Measurements from ENCODE around the gene GAMT.

Gene GAMT

GRCh38 chr19:1396768-1397679 lies 4.3 kb downstream of the GAMT start:
- Mint-ChIP-seq H3K9me3 (no peaks in the 10 kb centered on the region), H3K4me3 (no peak overlapping the region), H3K27me3 (no peaks in the 10 kb centered on the region), H3K36me3 (ENCODE audit: insufficient read depth) (peaks cover 20% of the 10 kb centered on the region), H3K27ac (peak overlapping the region in 1 of 2 donors; percentile 15), H3K4me1 (ENCODE audit: low read depth in 2 of 2) (peaks cover 0 to 5% of the 10 kb centered on the region in 2 donors)
- ATAC-seq (replicated peaks) (no peak), DNase-seq (no peak)

GRCh38 chr19:1396019-1396767 lies 5.1 kb downstream of the GAMT start:
- no peak overlapping the region for H3K4me3 Mint-ChIP-seq
- H3K27me3 Mint-ChIP-seq = no peaks in the 10 kb centered on the region
- ATAC-seq (replicated peaks) (no peak), DNase-seq (no peak)
- peaks cover 27% of the 10 kb centered on the region for H3K36me3 Mint-ChIP-seq (ENCODE audit: insufficient read depth)
- H3K4me1 Mint-ChIP-seq (ENCODE audit: low read depth in 2 of 2) = peaks cover 0 to 5% of the 10 kb centered on the region in 2 donors
- no peaks in the 10 kb centered on the region for H3K9me3 Mint-ChIP-seq
- peak overlapping the region in 1 of 2 donors; percentile 15 for H3K27ac Mint-ChIP-seq

DNA sequence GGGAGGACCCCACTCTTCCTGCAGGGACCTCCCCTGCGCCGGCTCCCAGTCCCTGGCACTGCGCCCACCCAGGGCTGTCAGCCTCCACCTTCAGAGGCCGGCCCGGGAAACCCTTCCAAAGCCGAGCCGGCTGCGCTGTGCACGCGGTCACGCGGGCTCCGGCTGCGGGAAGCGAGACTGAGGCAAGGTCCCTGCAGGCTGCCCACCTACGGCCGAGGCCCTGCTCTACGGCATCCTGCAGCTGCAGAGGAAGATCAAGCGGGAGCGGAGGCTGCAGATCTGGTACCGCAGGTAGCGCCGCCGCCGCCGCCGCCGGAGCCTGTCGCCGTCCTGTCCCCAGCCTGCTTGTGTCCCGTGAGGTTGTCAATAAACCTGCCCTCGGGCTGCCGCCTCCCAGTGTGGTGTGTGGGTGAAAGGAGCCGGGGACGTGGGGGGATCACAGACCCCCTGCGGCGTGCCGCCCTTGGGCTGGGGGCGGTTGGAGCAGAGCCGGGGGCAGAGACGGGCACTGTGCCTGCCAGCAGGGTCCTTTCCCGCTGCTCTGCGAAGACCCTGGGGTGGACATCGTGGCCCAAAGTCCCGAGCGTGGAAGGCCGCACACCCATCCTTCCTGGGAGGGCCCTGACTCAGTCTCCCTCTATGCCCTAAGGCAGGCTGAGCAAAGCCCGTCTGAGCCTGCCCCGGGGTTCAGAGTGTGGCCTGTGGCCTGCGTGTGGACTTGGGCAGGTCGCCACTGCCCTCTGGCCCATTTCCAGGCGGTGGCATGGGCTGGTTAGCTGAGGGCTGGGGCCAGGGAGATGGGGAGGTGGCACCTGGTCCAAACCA lies 5.9 kb downstream of the GAMT start:
- Mint-ChIP-seq H3K27me3 (no peaks in the 10 kb centered on the region), H3K4me3 (no peak overlapping the region), H3K9me3 (no peaks in the 10 kb centered on the region), H3K27ac (no peak overlapping the region), H3K36me3 (ENCODE audit: insufficient read depth) (peaks cover 32% of the 10 kb centered on the region), H3K4me1 (ENCODE audit: low read depth in 2 of 2) (peaks cover 0 to 6% of the 10 kb centered on the region in 2 donors)
- ATAC-seq (replicated peaks) = no peak
- no peak for DNase-seq

DNA sequence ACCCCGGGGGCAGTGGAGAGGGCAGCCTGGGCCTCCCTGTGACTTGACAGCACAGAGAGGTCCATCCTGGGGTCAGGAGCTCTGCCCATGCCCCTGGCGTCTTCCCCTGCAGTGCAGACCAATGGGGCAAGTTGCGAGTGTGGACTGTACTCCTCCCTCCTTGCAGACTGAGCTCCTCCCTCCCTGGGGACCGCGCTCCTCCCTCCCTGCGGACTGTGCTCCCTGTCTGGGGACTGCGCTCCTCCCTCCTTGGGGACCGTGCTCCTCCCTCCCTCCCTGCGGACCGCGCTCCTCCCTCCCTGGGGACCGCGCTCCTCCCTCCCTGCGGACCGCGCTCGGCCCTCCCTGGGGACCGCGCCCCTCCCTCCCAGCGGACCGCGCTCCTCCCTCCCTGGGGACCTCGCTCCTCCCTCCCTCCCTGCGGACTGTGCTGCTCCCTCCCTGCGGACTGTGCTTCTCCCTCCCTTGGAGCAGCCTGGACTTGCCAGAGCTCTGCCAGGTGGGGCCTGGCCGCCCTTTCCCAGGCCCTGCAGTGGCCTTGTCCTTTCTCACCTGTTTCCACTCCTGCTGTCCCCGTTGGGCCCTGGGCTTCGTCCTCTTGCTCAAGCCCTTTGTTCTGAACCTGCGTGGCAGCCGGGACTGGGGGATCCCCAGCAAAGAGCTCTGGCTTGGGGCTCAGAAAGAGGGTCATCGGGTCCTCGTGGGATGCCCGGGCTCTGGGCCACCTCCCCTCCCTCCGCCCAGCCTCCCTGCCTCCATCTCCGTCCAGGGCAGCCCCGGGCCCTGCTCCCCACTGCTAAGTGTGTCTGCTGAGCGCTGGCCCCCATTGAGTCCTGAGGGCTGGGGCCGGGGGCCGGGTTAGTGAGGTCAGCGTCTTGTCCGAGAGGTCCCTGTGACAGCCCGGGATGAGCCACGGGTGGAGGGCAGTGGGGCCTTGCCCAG lies 6.8 kb downstream of the GAMT start:
- Mint-ChIP-seq H3K36me3 (ENCODE audit: insufficient read depth) (peaks cover 37% of the 10 kb centered on the region), H3K9me3 (no peaks in the 10 kb centered on the region), H3K27me3 (no peaks in the 10 kb centered on the region), H3K27ac (no peak overlapping the region), H3K4me3 (no peak overlapping the region), H3K4me1 (ENCODE audit: low read depth in 2 of 2) (peaks cover 0 to 7% of the 10 kb centered on the region in 2 donors)
- no peak for DNase-seq
- no peak for ATAC-seq (replicated peaks)

DNA sequence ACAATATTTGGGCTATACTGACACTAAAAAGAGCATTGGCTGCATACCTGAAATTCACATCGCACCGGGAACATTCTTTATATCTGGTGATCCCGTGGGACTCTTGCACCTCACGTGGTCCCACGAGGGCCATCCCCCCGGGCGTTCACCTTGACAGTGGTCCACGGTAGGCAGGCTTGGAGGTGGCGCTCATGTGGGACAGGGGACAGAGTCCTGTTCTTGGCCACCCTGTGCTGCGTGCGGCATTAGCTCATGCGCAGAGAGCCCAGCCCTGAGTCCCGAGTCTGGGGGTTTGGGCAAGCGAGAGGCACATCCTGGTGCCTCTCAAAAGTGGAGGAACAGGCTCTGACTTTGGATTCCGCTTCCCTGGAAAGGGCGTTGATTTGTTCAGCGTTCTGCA lies 7.5 kb downstream of the GAMT start:
- no peak for DNase-seq
- ATAC-seq (replicated peaks) = no peak
- H3K9me3 Mint-ChIP-seq = no peaks in the 10 kb centered on the region
- no peak overlapping the region for H3K4me3 Mint-ChIP-seq
- H3K27me3 Mint-ChIP-seq = no peaks in the 10 kb centered on the region
- no peak overlapping the region for H3K27ac Mint-ChIP-seq
- peaks cover 40% of the 10 kb centered on the region for H3K36me3 Mint-ChIP-seq (ENCODE audit: insufficient read depth)
- H3K4me1 Mint-ChIP-seq (ENCODE audit: low read depth in 2 of 2) = peaks cover 0 to 7% of the 10 kb centered on the region in 2 donors

DNA sequence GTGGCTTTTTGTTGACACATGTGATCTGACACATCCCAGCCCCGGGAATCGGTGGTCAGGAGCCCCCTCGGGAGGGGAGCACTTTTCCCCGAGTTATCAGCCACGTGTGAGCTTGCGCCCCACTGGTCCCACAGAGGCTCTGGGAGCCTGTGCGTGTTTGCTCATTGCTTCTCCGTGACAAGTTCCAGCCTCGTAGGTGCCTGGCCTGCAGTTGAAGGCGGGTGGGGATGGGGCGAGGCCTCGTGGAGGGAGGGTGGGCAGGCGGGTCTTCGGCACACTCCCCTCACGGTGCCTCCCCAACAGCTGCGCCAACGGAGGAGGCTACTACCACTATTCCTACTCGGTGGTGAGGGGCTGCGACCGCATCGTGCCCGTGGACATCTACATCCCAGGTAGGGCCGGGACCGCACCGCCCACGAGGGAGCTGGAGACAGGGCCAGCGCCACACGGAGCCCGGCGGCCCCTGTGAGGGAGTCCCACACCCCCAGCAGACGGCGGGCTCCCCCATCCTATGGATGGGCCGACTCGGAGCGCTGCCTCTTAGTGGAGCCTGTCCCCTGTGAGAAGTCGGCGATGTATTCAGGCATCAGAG lies 8.3 kb downstream of the GAMT start:
- Mint-ChIP-seq H3K4me1 (ENCODE audit: low read depth in 2 of 2) (peaks cover 0 to 5% of the 10 kb centered on the region in 2 donors), H3K9me3 (no peaks in the 10 kb centered on the region), H3K27ac (no peak overlapping the region), H3K4me3 (no peak overlapping the region), H3K36me3 (ENCODE audit: insufficient read depth) (peaks cover 40% of the 10 kb centered on the region), H3K27me3 (no peaks in the 10 kb centered on the region)
- DNase-seq (no peak), ATAC-seq (replicated peaks) (no peak)

DNA sequence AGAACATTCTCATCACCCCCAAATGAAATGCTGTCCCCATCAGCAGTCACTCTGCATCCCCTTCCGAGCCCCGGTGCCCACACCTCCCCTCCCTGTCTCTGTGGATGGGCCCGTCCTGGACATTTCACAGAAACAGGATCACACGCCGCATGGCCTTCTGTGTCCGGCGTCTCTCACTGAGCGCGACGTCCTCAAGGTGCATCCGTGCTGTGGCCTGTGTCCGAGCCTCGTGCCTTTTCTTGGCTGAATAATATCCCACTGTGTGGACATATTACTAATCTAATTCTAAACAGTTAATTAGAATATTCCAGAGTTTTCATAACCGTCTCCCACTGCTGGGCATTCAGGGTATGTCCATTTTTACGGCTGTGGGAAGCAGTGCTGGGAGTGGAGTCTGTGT lies 8.9 kb downstream of the GAMT start:
- Mint-ChIP-seq H3K36me3 (ENCODE audit: insufficient read depth) (peaks cover 40% of the 10 kb centered on the region), H3K27ac (no peak overlapping the region), H3K4me1 (ENCODE audit: low read depth in 2 of 2) (peaks cover 0 to 5% of the 10 kb centered on the region in 2 donors), H3K9me3 (no peaks in the 10 kb centered on the region), H3K4me3 (no peak overlapping the region), H3K27me3 (no peaks in the 10 kb centered on the region)
- ATAC-seq (replicated peaks) (no peak), DNase-seq (no peak)

GRCh38 chr19:1390890-1391423 lies 10.4 kb downstream of the GAMT start:
- peaks cover 39% of the 10 kb centered on the region for H3K36me3 Mint-ChIP-seq (ENCODE audit: insufficient read depth)
- H3K27me3 Mint-ChIP-seq = no peaks in the 10 kb centered on the region
- no peak overlapping the region for H3K4me3 Mint-ChIP-seq
- DNase-seq (no peak), ATAC-seq (replicated peaks) (no peak)
- no peaks in the 10 kb centered on the region for H3K9me3 Mint-ChIP-seq
- H3K4me1 Mint-ChIP-seq (ENCODE audit: low read depth in 2 of 2) = peaks cover 8 to 10% of the 10 kb centered on the region in 2 donors
- no peak overlapping the region for H3K27ac Mint-ChIP-seq

DNA sequence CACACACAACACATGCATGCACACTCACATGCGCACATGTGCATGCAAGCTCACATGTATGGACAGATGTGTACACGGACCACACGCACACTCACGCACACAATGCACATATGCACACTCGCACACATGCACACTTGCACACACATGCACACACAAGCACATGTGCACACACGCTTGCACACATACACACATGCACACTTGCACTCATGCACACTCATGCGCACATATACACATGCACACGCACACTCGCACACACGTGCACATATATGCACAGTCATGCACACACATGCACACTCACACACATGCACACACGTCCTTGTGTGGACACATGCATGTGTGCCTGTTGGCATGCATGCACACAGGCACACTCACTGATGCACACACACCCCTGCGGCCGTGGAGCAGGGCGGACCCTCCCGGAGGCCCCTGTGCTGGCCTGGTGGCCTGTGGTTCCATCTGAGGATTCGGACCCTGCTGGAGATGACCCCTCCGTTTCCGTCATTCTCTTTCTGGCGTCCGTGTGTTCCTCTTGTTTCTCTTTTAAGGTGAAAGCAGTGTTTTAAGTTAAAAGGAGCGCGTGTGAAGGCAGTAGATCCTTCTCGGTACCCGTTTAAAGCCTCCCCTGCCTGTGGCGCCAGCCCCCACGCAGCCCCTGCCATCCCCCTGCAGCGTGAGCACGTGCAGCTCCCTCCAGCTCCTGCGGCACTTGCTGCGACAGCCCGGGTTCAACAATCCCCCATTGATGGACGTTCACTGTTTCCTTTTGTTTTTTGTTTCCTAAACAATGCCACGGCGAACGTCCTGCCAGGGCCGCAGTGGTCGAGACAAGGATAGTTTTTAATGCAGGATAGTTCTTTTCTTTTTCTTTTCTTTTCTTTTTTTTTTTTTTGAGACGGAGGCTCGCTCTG lies 12.1 kb downstream of the GAMT start:
- Mint-ChIP-seq H3K36me3 (ENCODE audit: insufficient read depth) (peaks cover 41% of the 10 kb centered on the region), H3K4me3 (no peak overlapping the region), H3K9me3 (no peaks in the 10 kb centered on the region), H3K27ac (no peak overlapping the region), H3K27me3 (no peaks in the 10 kb centered on the region), H3K4me1 (ENCODE audit: low read depth in 2 of 2) (peaks cover 12 to 16% of the 10 kb centered on the region in 2 donors)
- DNase-seq (no peak), ATAC-seq (replicated peaks) (no peak)

DNA sequence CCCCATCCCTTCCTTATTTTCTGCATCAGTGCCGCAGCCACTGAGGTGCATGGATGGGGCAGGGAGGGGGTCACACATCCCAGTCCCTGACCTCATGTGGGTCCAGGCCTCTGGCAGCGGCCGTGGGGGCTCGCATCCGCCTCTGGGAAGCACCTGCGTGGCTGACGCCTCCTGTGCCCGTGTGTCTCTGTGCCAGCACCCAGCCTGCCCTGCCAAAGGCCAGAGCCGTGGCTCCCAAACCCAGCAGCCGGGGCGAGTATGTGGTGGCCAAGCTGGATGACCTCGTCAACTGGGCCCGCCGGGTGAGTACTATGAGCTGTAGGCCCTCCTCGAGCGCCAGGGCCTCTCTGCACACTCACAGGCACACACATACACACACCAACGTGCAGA lies 12.7 kb downstream of the GAMT start:
- Mint-ChIP-seq H3K4me3 (no peak overlapping the region), H3K27me3 (peaks cover under 1 to 1% of the 10 kb centered on the region in 2 donors), H3K9me3 (no peaks in the 10 kb centered on the region), H3K27ac (no peak overlapping the region), H3K36me3 (ENCODE audit: insufficient read depth) (peaks cover 48% of the 10 kb centered on the region), H3K4me1 (ENCODE audit: low read depth in 2 of 2) (peaks cover 14 to 19% of the 10 kb centered on the region in 2 donors)
- DNase-seq = no peak
- no peak for ATAC-seq (replicated peaks)
